NB4 (cell line): ENCODE measurements around the gene IQCK.

Experiments
- DNase-seq: peaks from one replicate; pipeline ENCODE4 v3.0.0; 2010; ENCODE audit warnings: low read depth
- H3K4me3 ChIP-seq: one replicate; pipeline ENCODE4 v1.5.1; 2011; ENCODE audit warnings: mild to moderate bottlenecking, low read depth, low read length, moderate library complexity
- MYC ChIP-seq: IDR thresholded peaks from 2 replicates; pipeline ENCODE4 v1.6.1; 2011; ENCODE audit warnings: low read depth, low read length
- POLR2A ChIP-seq: IDR thresholded peaks from 2 replicates; pipeline ENCODE4 v1.6.1; 2011; ENCODE audit warnings: mild to moderate bottlenecking; ENCODE audit not compliant: insufficient read length; ENCODE audit errors: extremely low read depth
- TF ChIP-seq, protein P1 (sequence below): IDR thresholded peaks from one replicate; pipeline ENCODE4 v1.5.1; 2012; ENCODE audit warnings: low read depth, low read length
- TF ChIP-seq, protein P2 (sequence below): IDR thresholded peaks from 2 replicates; pipeline ENCODE4 v1.6.1; 2011; ENCODE audit warnings: low read depth, low read length

Gene IQCK

DNA sequence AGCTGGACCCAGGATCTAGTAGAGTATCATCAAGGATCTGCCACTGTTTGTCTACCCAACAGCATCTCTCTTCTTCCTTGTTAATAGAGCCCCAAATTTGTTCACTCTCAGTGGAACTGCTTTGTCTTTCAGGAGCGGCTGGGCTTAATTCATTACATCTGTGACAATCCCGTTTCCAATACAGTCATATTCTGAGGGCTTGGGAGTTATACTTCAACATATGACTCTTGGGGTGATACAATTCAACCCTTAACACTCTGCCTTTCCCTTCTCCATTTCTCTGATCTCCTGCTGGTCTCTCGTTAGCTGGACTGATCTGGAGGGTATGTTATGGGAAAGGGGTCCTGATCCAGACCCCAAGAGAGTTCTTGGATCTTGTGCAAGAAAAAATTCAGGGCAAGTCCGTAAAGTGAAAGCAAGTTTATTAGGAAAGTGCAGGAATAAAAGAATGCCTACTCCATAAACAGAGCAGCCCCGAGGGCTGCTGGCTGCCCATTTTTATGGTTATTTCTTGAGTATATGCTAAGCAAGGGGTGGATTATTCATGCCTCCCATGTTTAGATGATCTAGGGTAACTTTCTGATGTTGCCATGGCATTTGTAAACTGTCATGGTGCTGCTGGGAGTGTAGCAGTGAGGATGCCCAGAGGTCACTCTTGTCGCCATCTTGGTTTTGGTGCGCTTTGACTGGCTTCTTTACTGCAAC lies 42.4 kb downstream of the IQCK start:
- DNase-seq: no peak
- TF ChIP-seq, protein P1, sequence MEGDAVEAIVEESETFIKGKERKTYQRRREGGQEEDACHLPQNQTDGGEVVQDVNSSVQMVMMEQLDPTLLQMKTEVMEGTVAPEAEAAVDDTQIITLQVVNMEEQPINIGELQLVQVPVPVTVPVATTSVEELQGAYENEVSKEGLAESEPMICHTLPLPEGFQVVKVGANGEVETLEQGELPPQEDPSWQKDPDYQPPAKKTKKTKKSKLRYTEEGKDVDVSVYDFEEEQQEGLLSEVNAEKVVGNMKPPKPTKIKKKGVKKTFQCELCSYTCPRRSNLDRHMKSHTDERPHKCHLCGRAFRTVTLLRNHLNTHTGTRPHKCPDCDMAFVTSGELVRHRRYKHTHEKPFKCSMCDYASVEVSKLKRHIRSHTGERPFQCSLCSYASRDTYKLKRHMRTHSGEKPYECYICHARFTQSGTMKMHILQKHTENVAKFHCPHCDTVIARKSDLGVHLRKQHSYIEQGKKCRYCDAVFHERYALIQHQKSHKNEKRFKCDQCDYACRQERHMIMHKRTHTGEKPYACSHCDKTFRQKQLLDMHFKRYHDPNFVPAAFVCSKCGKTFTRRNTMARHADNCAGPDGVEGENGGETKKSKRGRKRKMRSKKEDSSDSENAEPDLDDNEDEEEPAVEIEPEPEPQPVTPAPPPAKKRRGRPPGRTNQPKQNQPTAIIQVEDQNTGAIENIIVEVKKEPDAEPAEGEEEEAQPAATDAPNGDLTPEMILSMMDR: no peak
- TF ChIP-seq MYC (no peak), POLR2A (no peak)
- TF ChIP-seq, protein P2, sequence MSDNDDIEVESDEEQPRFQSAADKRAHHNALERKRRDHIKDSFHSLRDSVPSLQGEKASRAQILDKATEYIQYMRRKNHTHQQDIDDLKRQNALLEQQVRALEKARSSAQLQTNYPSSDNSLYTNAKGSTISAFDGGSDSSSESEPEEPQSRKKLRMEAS: no peak
- H3K4me3 ChIP-seq: no peak overlapping the region

- TF ChIP-seq, protein P2: no peak
- TF ChIP-seq POLR2A (no peak), MYC (no peak)
- TF ChIP-seq, protein P1: no peak
- H3K4me3 ChIP-seq: no peak overlapping the region
- DNase-seq: no peak
Measured at GRCh38 chr16:19765860-19766553, 47.9 kb downstream of the IQCK start.

DNA sequence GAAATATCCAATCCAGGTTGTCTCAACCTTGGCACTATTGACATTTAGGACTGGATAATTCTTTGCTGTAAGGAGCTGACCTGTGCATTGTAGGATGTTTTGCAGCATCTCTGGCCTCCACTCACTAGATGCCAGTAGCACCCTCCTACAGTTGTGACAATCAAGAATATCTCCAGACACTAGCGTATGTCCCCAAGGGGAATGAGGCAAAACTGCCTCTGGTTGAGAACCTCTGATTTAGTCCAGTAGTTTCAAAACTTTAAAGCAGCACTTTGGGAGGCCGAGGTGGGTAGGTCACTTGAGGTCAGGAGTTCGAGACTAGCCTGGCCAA lies 48.4 kb downstream of the IQCK start:
- no peak for DNase-seq
- no peak for TF ChIP-seq POLR2A
- TF ChIP-seq, protein P2: no peak
- TF ChIP-seq MYC: no peak
- TF ChIP-seq, protein P1: no peak
- no peak overlapping the region for H3K4me3 ChIP-seq

- no peak overlapping the region for H3K4me3 ChIP-seq
- no peak for DNase-seq
- no peak for TF ChIP-seq MYC
- TF ChIP-seq, protein P1: no peak
- TF ChIP-seq, protein P2: no peak
- TF ChIP-seq POLR2A: no peak
Measured at GRCh38 chr16:19766988-19767387, 48.9 kb downstream of the IQCK start.

DNA sequence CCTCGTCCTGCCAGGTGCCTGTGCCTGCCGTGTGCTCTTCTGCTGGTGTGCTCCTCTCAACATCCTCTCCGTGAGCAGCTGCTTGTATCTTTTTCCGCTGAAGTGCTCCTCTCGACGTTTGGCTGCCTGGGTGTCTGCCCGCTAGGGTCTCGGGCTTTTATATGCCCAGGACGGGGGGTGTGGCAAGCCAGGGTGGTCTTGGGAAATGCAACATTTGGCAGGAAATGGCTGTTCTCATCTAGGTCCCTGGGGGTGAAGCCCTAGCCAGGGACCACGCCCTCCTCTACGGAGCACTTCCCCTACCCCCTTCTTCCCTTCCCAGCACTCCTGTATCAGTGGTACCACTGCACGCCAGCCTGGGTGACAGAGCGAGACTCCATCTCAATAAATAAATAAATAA lies 49.4 kb downstream of the IQCK start:
- DNase-seq: no peak
- TF ChIP-seq, protein P1: no peak
- no peak for TF ChIP-seq POLR2A
- no peak for TF ChIP-seq MYC
- TF ChIP-seq, protein P2: no peak
- no peak overlapping the region for H3K4me3 ChIP-seq
